Cortex of kidney (tissue), 1 donor: ENCODE results near the gene PODN.

Source experiments
- DNase-seq: peaks from one replicate; lab custom pipeline; 2025; lab: John Stamatoyannopoulos, UW

Gene PODN, protein sequence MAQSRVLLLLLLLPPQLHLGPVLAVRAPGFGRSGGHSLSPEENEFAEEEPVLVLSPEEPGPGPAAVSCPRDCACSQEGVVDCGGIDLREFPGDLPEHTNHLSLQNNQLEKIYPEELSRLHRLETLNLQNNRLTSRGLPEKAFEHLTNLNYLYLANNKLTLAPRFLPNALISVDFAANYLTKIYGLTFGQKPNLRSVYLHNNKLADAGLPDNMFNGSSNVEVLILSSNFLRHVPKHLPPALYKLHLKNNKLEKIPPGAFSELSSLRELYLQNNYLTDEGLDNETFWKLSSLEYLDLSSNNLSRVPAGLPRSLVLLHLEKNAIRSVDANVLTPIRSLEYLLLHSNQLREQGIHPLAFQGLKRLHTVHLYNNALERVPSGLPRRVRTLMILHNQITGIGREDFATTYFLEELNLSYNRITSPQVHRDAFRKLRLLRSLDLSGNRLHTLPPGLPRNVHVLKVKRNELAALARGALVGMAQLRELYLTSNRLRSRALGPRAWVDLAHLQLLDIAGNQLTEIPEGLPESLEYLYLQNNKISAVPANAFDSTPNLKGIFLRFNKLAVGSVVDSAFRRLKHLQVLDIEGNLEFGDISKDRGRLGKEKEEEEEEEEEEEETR

DNA sequence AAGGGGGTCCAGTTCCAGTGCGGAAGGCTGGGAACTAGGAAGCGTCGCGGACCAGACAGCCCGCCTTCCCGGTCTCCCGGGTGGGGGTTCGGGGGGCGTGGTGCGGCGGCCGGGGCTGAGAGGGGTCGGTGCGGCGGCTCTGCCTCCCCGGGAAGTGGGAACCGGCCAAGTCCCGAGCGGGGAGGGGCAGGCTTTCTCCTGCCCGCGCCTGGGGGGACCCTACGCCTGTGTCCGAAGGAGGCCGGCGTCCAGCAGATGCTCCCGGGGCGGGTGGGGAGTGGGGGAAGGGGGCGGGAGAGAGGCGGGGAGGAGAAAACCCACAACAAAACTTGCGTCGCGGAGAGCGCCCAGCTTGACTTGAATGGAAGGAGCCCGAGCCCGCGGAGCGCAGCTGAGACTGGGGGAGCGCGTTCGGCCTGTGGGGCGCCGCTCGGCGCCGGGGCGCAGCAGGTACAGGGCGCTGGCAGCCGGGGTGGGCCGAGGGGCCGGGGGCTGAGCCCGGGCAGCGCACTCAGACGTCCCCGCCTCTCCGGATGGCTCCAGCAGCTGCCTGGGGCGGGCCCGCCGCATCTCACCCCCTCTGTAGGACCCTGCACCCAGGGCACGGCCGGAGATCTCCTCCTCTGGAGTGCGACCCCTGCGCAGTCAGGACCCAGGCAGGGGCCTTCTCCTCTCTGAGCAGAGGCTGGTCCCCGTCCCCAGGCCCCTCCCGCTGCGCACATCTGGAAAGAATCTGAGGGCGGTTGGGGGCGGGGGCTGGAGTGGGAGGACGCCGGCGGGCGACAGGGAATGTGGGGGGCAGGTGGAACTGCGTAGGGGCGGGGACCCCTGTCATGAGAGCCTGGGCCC, at the start of gene PODN:
PODN (plus strand) TSS at position 355 of the 849 bp plus-strand sequence. CDS start 7,643 bp downstream, outside the sequence.
- DNase-seq, result no peak

- no peak for DNase-seq
These were observed 47.1 kb upstream of the PODN start for GRCh38 chr1:53014791-53015507.

DNA sequence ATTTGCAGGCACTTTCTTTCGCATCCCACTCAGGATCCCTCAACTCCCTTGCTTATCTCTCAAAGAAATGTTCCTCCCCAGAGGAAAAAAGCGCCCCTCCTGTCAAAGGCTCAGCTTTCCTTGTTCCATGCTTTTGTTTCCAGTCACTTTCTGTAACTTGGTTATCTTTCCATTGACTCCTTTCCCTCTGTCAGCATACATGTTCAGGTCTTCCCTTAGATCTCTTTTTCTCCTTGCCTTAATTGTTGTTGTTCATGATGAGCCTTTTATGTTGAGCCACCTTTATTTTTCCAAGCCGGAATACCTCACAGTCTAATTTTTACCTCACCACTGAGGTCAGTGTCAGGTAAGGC, 46.5 kb upstream of the PODN start:
- DNase-seq, result no peak

DNA sequence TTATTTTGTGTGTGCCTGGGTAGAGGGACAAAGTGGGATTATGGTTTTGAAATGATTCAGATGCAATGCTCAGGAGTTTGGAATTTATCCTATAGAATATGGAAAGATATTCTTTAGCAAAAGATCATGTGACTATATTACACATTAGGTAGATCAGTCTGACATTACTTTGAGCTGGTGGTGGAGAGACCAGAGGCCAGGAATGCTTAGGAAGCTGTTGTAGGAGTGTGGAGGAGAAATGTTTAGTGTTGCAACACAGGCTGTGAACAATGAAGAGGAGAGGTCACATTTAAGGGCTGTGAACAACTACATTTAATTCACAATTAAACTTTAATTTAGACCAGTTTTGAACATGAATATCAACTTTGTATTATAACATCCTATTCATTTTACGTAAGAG, 45.3 kb upstream of the PODN start:
- no peak for DNase-seq

- no peak for DNase-seq
These were observed 41.4 kb upstream of the PODN start for GRCh38 chr1:53020588-53020987.

DNA sequence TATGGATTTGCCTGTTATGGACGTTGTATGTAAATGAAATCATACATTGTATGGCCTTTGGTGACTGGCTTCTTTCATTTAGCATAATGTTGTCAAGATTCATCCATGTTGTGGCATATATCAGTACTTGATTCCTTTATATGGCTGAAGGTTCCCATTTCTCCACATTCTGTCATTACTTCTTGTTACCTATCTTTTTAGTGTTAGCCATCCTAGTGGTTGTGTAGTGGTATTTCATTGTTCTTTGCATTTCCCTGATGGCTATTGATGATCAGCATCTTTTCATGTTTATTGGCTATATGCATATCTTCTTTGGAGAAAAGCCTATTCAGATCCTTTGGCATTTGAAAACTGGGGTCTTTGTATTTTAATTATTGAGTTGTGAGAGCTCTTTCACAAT, 39.8 kb upstream of the PODN start:
- no peak for DNase-seq

- DNase-seq, result no peak
These were observed 38.5 kb upstream of the PODN start for GRCh38 chr1:53023546-53023945.

GRCh38 chr1:53024117-53024516, 37.9 kb upstream of the PODN start:
- DNase-seq, result no peak

- no peak for DNase-seq
These were observed 36.8 kb upstream of the PODN start for GRCh38 chr1:53025034-53025768.

DNA sequence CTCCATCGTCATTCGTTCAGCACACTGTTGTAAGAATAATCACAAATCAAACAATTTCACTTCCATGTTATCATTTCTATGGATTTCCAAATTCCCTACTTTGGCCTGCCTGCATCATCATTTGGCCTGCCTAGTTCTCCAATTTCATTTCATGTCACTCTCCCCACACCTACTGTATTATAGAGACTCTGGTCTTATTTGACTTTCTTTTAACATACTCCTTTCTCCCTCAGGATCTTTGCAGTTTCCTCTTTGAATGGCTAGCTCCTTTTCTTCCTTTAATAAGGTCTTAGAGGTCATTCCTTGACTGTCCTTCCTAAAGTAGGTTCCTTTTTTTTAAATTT, 36.3 kb upstream of the PODN start:
- DNase-seq, result no peak

DNA sequence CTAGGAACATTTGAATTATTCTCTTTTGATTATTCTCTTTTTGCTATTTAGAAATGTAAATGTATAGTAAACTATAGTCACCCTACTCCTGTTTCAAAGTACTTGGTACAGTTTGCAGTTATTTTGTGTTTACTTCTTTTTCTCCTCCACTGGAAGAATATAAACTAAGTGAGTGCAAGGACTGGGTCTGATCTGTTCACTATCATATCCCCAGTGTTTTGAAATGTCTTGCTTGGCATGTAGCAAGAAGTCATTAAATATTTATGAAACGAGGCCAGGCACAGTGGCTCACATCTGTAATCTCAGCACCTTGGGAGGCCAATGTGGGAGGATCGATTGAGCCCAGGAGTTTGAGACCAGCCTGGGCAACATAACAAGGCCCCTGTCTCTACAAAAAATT, 35.8 kb upstream of the PODN start:
- DNase-seq, result no peak

GRCh38 chr1:53031732-53032131, 30.3 kb upstream of the PODN start:
- DNase-seq, result no peak

GRCh38 chr1:53037159-53037558, 24.9 kb upstream of the PODN start:
- DNase-seq, result no peak

GRCh38 chr1:53038566-53038965, 23.4 kb upstream of the PODN start:
- no peak for DNase-seq

DNA sequence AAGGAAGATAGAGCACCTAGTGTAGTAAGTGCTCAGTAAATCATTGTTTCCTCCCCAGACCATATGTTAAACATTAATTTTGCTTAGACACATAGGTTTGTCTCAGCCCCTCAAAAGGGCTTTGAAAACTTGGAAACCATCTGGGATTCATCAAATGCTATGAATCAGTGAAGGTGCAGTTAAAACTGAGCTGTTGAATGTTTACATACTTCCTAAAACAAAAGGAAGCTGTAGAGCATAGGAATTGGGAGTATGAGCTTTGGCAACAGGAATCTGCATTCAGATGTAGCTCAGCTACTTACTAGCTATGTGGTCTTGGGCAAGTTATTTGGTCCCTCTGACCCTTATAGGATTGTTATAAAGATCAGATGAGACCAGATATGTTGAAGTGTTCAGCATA, 18.7 kb upstream of the PODN start:
- DNase-seq, result no peak

DNA sequence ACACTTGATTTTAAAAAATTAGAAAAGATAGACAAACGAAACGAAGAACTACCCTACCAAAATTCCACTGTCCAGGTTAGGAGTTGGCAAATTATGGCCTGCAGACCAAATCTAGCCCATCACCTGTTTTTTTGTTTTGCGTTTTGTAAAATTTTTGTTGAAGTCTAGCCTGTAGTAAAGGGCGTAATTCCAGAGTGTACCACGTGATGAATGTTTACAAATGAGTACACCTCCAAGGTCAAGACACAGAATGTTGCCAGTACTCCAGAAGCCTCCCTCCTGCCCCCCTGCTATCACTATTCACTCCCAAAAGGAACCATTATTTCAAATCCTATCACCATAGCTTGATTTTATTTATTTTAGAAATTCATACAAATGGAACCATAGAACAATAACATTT, 17.1 kb upstream of the PODN start:
- DNase-seq, result no peak

DNA sequence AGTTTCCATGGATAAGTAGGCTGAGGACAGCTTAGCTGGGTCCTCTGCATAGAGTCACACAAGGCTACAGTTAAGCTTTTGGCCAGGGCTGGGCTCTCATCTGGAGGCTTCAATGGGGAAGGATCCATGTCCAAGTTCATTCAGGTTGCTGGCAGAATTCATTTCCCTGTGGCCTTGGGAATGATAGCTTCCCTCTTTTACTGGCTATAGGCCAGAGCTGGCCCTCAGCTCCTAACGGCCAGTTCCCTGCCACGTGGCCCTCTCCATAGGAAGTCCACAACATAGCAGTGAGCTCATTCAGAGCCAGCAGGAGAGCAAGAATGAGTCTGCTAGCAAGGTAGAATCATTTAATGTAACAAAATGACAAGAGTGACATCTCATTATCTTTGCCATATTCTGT, 15.1 kb upstream of the PODN start:
- DNase-seq, result no peak

- DNase-seq, result no peak
These were observed 14.0 kb upstream of the PODN start for GRCh38 chr1:53047737-53048736.

DNA sequence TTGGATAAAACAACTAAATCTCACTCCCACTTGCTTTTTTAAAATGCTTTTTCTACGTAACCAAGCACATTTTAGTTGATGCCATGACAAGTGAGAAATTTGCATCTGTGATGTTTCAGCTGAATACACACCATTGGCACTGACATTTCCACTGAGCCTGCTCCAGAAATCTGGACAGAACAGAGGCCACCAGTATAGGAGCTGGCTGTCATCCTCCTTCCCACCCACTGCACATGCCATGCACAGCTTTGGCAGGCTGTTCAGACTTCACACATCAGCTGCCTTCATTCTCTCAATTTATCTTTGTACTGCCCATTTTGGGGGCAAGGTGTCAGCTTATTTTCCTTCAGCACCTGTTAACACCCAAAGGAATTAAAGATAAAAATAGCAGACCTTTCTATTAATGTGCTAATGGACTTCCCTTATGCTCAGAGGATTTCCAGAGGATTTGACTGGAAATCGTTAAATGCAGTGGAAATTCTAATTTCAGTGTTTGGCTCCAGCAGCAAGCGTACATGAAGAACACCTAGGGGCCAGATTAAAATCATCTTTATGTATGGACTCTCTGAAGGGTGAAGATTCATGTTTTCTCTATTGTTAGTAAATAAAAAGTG, 12.9 kb upstream of the PODN start:
- no peak for DNase-seq

DNA sequence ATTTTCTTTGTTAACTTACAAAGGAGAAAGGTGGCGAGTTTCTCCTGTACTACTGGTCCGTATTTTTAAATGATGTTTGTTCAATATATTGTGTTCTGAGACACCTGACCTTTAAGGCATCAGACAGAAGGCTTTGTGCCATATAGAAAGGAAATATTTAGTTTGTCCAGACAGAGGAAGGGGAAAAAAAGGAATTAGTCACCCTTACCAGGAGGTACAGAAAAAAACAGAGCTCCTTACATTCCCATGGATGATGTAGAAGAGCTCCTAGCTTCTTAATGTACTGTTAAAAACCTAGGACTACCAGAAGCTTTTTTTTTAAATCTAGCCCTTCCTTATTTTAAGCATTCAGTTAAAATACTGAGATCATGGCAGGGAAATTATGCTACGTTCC, 12.4 kb upstream of the PODN start:
- DNase-seq, result no peak
